Neural cell (in vitro differentiated cells): ENCODE measurements around the gene EXOC2. TPM values are rescaled to one million over a fixed set of nuclear protein-coding genes. Genes with fewer than 3 reads are reported as not detected.

Experiments used
- H2AFZ ChIP-seq: fragments of 200-600, 300-800 bp; sonication (generic), shearing (Covaris generic); 2 replicates; pipeline ENCODE4 v1.6.0; 2014; ENCODE audit warnings: low read depth, mild to moderate bottlenecking, antibody characterized with exemption, low read length, moderate library complexity
- H3F3A ChIP-seq: fragments of 200-600 bp; shearing (Covaris generic); 2 replicates; pipeline ENCODE4 v1.6.1; 2016; ENCODE audit warnings: mild to moderate bottlenecking, moderate library complexity, mixed read lengths, antibody characterized with exemption, low read length; ENCODE audit not compliant: insufficient read depth, poor library complexity, severe bottlenecking
- H3K27ac ChIP-seq: fragments of 200-600, 300-800 bp; sonication (generic), shearing (Covaris generic); 2 replicates; pipeline ENCODE4 v1.5.1; 2014; ENCODE audit warnings: mild to moderate bottlenecking, low read length, moderate library complexity
- H3K27me3 ChIP-seq: fragments of 300-800, 200-600 bp; sonication (generic), shearing (Covaris generic); 2 replicates; pipeline ENCODE4 v1.6.0; 2014; ENCODE audit warnings: mild to moderate bottlenecking, low read depth, low read length, moderate library complexity; ENCODE audit not compliant: insufficient read depth
- H3K36me3 ChIP-seq: fragments of 300-800, 200-600 bp; sonication (generic), shearing (Covaris generic); 2 replicates; pipeline ENCODE4 v1.5.1; 2014; ENCODE audit warnings: mild to moderate bottlenecking, antibody characterized with exemption, low read length, moderate library complexity; ENCODE audit not compliant: insufficient read depth
- H3K4me2 ChIP-seq: fragments of 300-800, 200-600 bp; sonication (generic), shearing (Covaris generic); 2 replicates; pipeline ENCODE4 v1.6.0; 2014; ENCODE audit warnings: mild to moderate bottlenecking, low read length
- H3K4me3 ChIP-seq: fragments of 300-800, 200-600 bp; sonication (generic), shearing (Covaris generic); 2 replicates; pipeline ENCODE4 v1.5.1; 2014; ENCODE audit warnings: mild to moderate bottlenecking, low read length, moderate library complexity
- H3K79me2 ChIP-seq: fragments of 200-600 bp; shearing (Covaris generic); replicated peaks from 2 replicates; pipeline ENCODE4 v1.6.0; 2014; ENCODE audit warnings: mild to moderate bottlenecking, low read length, moderate library complexity; ENCODE audit not compliant: insufficient read depth
- H3K9ac ChIP-seq: fragments of 300-800, 200-600 bp; sonication (generic), shearing (Covaris generic); 2 replicates; pipeline ENCODE4 v1.6.1; 2016; ENCODE audit warnings: mild to moderate bottlenecking, low read length, mixed read lengths
- H3K9me2 ChIP-seq: fragments of 200-600 bp; shearing (Covaris generic); 2 replicates; pipeline ENCODE4 v1.6.1; 2016; ENCODE audit warnings: mild to moderate bottlenecking, low read length, mixed read lengths; ENCODE audit not compliant: insufficient read depth
- H3K9me3 ChIP-seq: fragments of 200-600, 300-800 bp; sonication (generic), shearing (Covaris generic); 2 replicates; pipeline ENCODE4 v1.6.1; 2016; ENCODE audit warnings: mild to moderate bottlenecking, mixed run types, low read length, moderate library complexity, mixed read lengths
- H4K20me1 ChIP-seq: fragments of 200-600 bp; shearing (Covaris generic); 2 replicates; pipeline ENCODE4 v1.6.1; 2016; ENCODE audit warnings: mild to moderate bottlenecking, mixed run types; ENCODE audit not compliant: insufficient read depth
- CTCF ChIP-seq: fragments of 450-650 bp; IDR thresholded peaks from 2 replicates; pipeline ENCODE4 v1.5.1; 2014; ENCODE audit warnings: antibody characterized with exemption, mild to moderate bottlenecking, moderate library complexity; ENCODE audit not compliant: poor library complexity, severe bottlenecking
- EP300 ChIP-seq: fragments of 450-650 bp; conservative IDR thresholded peaks from 2 replicates; pipeline ENCODE4 v1.6.1; 2014; ENCODE audit warnings: antibody characterized with exemption, mild to moderate bottlenecking, moderate library complexity; ENCODE audit not compliant: poor library complexity, severe bottlenecking
- EZH2 ChIP-seq: fragments of 200-600, 300-800 bp; shearing (Covaris generic), sonication (generic); IDR thresholded peaks from 2 replicates; pipeline ENCODE4 v1.6.1; 2014; ENCODE audit warnings: antibody characterized with exemption, low read length, borderline replicate concordance, mild to moderate bottlenecking; ENCODE audit not compliant: insufficient read depth, poor library complexity, severe bottlenecking
- MXI1 ChIP-seq: fragments of 450-650 bp; conservative IDR thresholded peaks from 2 replicates; pipeline ENCODE4 v1.6.1; 2014; ENCODE audit warnings: antibody characterized with exemption, mild to moderate bottlenecking; ENCODE audit not compliant: poor library complexity, severe bottlenecking
- POLR2AphosphoS5 ChIP-seq: IDR thresholded peaks from 2 replicates; pipeline ENCODE4 v1.6.1; 2012
- RAD21 ChIP-seq: fragments of 450-650 bp; conservative IDR thresholded peaks from 2 replicates; pipeline ENCODE4 v1.6.1; 2014; ENCODE audit warnings: antibody characterized with exemption, mild to moderate bottlenecking, moderate library complexity
- REST ChIP-seq: IDR thresholded peaks from 2 replicates; pipeline ENCODE4 v1.6.1; 2012; ENCODE audit warnings: borderline replicate concordance
- SMC3 ChIP-seq: fragments of 450-650 bp; conservative IDR thresholded peaks from 2 replicates; pipeline ENCODE4 v1.6.1; 2014; ENCODE audit warnings: antibody characterized with exemption, mild to moderate bottlenecking, moderate library complexity; ENCODE audit not compliant: poor library complexity
- TAF1 ChIP-seq: IDR thresholded peaks from 2 replicates; pipeline ENCODE4 v1.6.1; 2012; ENCODE audit warnings: low read depth
- polyA plus RNA-seq: library from polyadenylated mRNA; depleted of rRNA; stranded (reverse); fragments of >200 nt; gene quantifications from 2 replicates; pipeline ENCODE4 v1.2.3, GENCODE V29; 2014

Gene EXOC2
- polyA plus RNA-seq, 1 donor from 2014 or later, result 38.6 TPM

- TF ChIP-seq CTCF (no peak), MXI1 (no peak), POLR2AphosphoS5 (no peak), REST (no peak), EZH2 (no peak), RAD21 (no peak), TAF1 (no peak), EP300 (no peak), SMC3 (no peak)
- Histone ChIP-seq H2AFZ (no peak overlapping the region), H4K20me1 (no peaks in the 10 kb centered on the region), H3K27ac (no peak overlapping the region), H3K9me3 (no peaks in the 10 kb centered on the region), H3K4me2 (no peak overlapping the region), H3F3A (no peaks in the 10 kb centered on the region), H3K79me2 (no peaks in the 10 kb centered on the region), H3K9me2 (no peaks in the 10 kb centered on the region), H3K4me3 (no peak overlapping the region), H3K36me3 (no peaks in the 10 kb centered on the region), H3K9ac (no peak overlapping the region), H3K27me3 (no peaks in the 10 kb centered on the region)
Observed at GRCh38 chr6:445571-446417, 247.1 kb downstream of the EXOC2 start.

GRCh38 chr6:444653-445275 is 248.2 kb downstream of the EXOC2 start:
- H4K20me1 ChIP-seq, result no peaks in the 10 kb centered on the region
- no peak overlapping the region for H3K4me2 ChIP-seq
- no peaks in the 10 kb centered on the region for H3K36me3 ChIP-seq
- H3K9me2 ChIP-seq, result no peaks in the 10 kb centered on the region
- H3F3A ChIP-seq, result no peaks in the 10 kb centered on the region
- no peaks in the 10 kb centered on the region for H3K9me3 ChIP-seq
- H3K27me3 ChIP-seq, result no peaks in the 10 kb centered on the region
- no peak overlapping the region for H3K4me3 ChIP-seq
- no peak overlapping the region for H3K9ac ChIP-seq
- no peak overlapping the region for H3K27ac ChIP-seq
- H3K79me2 ChIP-seq, result no peaks in the 10 kb centered on the region
- H2AFZ ChIP-seq, result no peak overlapping the region
- TF ChIP-seq MXI1, result no peak
- no peak for TF ChIP-seq TAF1
- no peak for TF ChIP-seq EP300
- no peak for TF ChIP-seq EZH2
- no peak for TF ChIP-seq POLR2AphosphoS5
- TF ChIP-seq CTCF, result no peak
- no peak for TF ChIP-seq SMC3
- no peak for TF ChIP-seq RAD21
- no peak for TF ChIP-seq REST
